NCI-H446 (cell line): ENCODE results near the gene IQSEC3.

Source experiments
- DNase-seq, 2 experiments: peaks; one replicate each; lab custom pipeline; 2025; lab: John Stamatoyannopoulos, UW

The IQSEC3 gene

DNA sequence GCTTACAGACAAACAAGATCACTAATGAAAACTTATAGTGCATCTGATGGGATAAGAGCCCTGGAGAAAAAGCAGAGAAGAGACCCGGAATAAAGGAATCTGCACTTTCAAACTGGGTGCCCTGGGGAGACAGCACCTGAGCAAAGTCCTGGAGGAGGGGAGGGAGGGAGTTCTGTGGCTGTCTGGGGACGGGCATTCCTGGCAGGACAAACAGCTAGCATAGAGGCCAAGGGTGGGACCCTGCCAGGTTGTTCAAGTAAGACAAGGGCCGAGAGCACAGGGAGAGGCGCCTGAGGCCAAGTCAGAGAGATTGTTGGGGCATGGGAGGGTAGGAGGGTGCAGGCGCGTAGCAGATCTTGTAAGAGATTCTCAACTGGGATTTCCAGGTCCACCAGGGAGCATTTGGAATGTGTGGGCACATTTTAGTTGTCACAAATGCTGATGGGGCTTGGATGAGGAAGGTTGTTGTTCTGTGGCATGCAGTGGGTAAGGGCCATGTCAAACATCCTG lies 14.2 kb downstream of the IQSEC3 start:
- DNase-seq = no peak

DNA sequence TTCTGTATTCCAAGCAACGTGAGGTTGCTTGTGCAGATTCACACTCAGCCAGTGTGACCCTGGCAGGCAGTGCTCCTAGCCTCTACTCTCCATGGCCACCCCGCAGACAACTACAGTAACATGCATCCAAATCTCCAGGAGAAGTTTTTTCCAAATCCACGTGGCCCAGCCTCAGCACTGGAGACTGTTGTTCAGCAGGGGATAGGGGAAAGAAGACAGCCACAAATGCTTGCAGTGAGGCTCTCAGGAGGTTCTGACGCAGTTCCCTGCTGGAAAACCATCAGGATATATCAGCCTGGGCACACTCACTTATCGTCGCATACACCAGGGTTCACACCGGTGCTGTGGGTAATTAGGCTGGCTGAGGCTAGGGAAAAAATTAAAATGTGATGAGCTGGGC lies 16.2 kb downstream of the IQSEC3 start:
- DNase-seq = no peak

DNA sequence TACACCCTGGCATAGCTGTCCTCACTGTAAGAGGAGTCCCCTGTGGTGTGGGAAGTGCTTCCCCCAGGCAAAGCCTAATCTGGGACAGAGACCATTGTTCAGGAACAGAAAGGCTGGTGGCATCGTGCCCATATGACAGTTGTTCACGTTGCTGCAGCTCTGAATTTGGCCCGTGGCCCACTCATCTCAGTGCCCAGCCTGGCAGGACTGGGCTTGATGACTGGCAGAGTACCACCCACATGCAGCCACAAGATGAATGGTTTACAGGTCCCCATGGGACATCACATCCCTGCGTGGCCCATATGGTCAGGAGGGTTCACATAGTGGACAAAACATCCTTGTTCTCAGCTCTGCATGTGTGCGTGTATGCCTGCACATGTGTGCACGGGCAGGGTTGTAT lies 17.5 kb downstream of the IQSEC3 start:
- DNase-seq = peak; percentile 96 to 99

DNA sequence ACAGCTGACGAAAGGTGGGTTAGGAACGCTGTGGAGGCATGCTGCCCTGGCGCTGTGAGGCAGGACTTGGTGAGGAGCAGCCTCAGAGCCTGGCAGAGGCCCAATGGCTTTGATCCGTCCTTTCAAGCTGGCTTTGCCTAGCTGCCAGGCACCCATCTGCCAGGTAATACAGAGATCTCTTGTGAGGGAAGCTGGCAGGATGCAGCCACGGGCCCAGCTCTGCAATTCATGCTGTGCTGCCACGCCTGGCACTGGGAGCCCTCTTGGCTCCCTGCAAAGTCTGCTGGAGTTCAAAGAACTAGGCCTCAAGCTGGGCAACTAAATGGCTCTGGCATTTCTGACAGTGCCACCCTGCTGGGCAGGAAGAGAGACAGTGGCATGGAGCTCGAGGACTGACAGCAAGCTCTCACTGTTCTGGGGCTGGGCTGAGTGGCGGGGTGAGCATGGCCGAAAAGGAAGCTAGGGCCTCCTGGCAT lies 18.7 kb downstream of the IQSEC3 start:
- peak; percentile 95 to 98 for DNase-seq

DNA sequence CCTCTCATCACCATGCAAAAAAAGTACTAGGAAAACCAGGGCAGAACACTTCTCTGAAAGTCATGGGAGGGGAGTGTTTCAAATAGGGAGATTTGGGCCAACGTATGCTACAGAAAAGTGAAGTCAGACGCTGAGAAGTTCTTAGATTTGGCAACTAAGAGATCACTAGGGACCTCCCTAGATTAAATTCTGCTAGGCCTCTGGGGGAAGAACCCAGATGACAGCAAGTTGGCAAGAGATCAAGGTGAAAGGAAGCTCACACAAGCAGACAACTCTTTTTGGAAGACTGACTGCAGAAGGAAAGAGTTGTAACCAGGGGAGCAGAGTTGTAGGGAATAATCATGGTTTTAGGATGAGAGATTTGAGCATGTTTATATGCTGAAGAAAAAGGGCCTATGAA lies 20.7 kb downstream of the IQSEC3 start:
- DNase-seq = peak; percentile 31 to 76

DNA sequence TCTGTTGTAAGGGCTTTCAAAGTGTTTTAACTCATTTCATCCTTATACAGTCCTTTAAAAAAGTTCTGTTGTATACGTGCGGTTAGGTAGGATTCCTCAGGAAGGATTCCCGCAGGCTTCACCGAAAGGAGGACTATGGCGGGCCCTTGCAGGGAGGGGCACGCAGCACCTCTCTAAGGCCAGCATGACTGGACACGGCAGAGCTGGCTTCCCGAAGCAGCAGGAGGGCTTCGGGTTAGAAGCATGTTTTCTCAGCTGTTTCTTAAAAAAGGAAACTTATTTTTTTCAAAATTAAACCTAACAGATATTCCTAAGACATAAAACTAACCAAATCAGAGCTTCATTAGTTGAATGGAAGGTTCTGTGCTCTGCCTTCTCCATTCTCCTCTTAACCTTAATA lies 21.3 kb downstream of the IQSEC3 start:
- no peak for DNase-seq

DNA sequence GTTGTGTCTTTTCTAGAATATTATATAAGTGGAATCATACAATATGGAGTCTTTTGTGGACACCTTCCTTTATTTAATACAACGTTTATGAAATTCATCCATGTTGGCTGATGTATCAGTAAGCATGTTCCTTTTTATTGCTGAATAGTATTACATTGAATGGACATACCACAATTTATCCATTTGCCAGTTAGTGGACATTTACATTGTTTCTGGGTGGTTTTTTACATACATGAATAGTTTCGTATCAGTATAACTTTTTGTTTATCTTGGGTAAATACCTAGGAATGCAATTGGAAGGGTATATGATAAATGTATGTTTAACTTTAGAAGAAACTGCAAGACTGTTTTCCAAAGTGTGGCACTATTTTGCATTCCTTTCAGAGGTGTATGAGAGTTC lies 23.1 kb downstream of the IQSEC3 start:
- no peak for DNase-seq

DNA sequence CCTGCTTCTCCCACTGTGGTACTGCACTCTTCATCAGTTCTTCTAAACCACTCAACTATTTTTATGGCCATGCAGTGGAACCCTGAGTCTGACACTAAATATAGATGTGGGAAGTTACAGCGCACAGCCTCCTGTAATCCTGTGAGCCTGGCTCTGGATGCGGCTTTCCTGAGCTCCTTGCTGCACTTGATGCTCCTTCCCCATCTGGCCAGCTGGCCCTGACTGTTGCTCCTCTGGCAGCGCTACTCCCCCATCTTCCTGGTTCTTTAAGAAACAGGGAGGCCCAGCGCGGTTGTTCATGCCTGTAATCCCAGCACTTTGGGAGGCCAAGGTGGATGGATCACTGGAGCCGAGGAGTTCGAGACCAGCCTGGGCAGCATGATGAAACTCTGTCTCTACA lies 24.6 kb downstream of the IQSEC3 start:
- DNase-seq = no peak

DNA sequence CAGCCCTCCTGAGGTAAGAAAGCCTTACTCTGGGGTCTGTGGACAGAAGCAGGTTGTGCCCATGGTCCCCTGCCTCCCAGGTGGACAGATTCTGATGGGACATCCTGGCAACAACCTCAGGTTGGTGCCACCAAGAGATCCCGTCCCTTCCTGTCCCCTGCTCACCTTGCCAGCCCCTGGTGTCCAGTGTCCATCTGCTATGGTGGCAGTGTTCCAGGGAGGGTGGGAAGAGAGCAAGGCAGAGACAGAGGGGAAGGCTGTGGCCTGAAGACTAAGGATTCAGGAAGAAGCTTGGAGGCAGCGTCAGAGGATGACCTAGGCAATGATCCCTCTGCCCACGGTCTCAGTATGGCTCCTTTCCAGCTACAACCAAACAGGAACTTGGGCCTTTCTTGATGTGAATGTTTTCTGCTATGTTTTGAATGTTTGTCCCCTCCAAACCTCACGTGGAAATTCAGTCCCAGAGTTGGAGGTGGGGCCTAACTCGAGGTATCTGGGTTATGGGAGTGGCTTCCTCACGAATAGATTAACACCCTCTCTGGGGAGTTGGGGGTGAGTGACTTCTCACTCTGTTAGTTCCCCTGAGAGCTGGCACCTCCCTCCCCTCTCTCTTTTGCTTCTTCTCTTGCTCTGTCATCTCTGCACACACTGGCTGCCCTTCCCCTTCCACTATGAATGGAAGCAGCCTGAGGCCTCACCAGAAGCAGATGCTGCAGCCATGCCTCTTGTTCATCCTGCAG lies 26.9 kb downstream of the IQSEC3 start:
- no peak for DNase-seq

DNA sequence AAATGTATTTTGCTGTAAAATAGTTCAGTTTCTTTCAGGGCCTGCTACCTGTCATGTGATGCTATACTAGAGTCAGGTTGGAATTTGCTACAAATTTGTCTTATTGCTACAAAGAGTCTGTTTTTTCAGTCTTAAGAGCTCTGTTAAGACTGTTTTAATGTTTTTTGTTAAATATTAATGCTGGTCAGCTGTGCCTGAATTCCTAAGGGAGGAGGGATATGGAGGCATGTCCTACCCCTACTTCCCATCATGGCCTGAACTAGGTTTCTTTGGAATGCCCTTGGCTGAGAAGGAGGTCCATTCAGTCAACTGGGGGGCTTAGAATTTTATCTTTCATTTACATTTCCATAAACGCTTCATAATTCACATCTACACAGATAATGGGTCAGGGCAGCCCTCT lies 30.0 kb downstream of the IQSEC3 start:
- no peak for DNase-seq

DNA sequence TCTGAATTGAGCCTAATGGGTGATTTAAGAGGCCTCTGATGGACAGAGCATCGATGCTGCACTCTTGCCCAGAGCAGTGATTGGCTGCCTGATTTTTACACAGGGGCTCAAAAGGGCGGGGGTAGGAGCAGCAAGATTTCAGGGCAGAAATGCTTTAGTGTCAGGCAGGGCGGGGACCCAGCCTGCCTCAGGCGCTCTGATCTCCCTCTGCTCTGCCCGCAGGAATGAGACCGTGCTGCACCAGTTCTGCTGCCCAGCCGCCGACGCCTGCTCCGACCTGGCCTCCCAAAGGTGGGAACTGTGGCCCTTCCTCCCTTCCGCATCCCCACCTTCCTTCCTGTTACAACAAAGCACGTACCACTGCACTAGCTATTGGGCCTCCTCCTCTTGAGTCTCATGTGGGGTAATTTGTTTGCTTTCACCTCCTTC lies 32.4 kb downstream of the IQSEC3 start:
- no peak for DNase-seq

DNA sequence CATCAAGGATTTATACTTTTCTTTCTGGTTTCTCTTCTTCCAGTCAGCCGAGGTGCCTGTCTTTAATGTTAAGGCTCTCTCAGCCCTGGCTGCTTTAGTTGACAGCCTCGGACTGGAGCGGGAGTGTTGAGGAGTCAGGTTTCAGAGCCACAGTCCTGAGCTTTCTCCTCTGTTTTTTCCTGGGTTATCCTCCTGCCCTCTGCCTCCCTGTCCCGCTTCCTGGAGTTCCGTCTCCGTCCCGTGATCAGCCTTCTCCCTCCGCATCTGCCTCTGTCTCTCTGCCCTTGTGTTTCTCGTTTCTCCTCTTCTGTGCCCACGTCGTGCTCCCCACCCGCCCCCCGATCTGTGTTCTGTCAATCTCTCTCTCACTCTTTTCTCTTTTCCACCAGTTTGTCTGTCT lies 33.0 kb downstream of the IQSEC3 start:
- DNase-seq = no peak

DNA sequence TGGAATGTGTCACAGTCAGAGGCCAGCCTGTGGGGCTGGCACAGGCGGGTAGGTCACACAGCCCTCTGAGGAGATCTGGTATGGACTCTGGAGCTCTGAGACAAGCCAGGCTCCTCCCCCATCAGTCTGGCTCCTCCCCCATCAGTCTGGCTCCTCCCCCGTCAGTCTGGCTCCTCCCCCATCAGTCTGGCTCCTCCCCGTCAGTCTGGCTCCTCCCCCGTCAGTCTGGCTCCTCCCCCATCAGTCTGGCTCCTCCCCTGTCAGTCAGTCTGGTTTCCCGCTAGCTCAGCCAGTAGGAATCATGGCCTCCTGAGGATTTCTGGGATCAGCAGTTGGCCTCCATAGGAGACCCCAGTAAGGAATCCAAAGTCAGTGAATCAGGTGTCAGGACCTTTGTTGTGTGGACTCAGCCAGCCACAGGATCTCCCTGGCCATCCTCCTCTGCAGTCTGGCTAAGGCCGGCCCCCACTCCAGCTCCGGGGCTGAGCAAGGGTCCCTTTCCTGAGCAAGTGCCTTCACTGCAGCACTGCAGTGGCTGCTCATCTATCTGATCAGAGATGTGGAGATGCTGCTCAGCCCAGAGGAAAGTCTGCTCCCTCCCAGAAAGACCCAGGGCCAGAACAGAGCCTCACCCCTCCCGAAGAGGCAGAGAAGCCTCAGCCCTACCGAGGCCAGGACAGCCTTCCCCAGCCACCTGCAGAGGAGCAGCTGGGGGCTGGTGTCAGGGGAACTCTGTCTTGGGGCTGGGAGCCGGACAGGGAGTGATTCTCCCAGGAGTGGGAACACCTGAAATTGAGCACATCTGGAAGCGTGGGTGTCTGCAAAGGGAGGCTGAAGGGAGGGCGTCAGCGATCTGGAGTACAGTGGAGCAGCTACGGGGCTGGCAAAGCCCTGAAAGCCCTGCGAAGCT lies 35.7 kb downstream of the IQSEC3 start:
- no peak for DNase-seq

DNA sequence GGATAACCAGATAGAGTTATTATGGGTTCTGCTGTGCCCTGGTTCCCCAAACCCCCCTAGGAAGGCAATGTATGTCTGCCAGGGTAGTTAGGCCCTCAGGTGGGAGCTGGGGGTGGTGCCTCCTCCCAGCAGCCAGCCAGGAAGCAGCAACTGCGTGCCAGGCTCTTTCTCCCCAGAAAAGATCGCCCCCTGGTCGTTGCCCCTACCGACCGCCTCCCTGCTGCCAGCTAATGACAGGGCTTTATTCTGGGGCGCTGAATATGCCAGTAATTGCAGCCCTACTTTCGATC lies 36.3 kb downstream of the IQSEC3 start:
- no peak for DNase-seq

DNA sequence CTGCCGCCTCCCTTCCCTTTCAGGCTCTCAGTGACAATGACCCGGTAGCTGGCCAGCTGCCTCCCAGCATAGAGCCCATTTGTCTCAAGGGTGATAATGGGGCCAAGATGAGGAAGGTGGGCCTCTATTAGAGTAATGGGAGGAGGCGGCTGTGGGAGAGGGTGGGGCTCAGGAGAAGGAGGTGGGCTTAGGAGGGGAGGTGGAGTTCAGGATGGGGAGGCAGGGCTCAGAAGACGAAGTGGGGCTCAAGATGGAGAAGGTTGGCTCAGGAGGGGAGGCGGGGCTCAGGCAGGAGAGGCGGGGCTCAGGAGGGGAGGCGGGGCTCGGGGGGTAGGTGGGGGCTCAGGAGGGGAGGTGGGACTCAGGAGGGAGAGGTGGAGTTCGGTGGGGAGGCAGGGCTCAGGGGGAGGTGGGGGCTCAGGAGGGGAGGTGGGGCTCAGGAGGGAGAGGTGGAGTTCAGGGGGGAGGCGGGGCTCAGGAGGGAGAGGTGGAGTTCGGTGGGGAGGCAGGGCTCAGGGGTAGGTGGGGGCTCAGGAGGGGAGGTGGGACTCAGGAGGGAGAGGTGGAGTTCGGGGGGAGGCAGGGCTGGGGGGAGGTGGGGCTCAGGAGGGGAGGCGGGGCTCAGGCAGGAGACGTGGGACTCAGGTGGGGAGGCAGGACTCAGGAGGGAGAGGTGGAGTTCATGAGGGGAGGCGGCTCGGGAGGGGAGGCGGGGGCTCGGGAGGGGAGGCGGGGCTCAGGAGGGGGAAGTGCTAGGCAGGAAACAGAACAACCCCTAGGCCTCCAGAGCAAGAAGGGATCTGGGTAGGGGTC lies 36.8 kb downstream of the IQSEC3 start:
- no peak for DNase-seq

DNA sequence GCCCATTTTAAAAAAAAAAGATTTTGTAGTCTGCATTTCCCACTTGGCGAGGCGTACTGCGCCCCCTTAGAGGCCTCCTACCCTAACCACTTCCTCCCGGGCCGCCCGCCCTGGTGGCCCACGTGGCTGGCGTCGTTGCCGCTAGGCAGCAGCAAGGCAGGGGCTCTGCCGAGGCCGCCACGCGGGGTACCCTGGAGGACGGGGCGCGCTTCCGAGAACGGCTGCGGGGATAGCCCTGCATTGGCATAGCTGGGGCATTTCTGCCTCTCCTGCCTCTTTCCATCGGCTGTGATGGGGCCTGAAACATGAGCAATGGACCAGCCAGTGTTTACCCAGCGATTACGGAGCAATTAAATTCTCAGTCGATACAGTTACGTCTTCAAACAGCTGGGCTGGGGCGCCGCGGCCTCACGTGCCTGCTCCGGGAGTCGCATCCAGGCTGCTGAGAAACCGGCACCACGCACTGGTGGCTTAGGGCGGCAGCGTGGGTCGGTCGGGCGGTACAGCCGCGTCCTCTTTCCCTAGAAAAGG lies 38.0 kb downstream of the IQSEC3 start:
- DNase-seq = no peak

DNA sequence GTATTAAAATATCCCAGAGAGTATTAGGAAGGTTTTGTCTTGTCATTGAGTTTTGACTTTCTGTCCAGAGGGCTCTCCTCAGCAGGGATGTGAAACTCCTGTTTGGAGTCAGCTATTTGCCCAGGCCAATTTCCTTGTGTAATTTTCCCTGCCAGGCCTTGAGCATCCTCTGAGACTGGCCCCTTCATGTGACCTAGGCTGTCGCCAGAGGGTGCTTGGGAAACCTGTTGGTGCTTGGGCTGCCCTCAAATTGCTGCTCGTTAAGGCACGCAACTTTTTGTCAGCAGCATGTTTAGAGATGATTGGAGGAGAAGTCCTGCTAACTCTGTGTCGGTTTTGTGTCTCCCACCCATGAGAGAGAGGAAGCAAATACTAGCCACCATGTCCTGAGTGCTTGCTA lies 39.1 kb downstream of the IQSEC3 start:
- DNase-seq = no peak

DNA sequence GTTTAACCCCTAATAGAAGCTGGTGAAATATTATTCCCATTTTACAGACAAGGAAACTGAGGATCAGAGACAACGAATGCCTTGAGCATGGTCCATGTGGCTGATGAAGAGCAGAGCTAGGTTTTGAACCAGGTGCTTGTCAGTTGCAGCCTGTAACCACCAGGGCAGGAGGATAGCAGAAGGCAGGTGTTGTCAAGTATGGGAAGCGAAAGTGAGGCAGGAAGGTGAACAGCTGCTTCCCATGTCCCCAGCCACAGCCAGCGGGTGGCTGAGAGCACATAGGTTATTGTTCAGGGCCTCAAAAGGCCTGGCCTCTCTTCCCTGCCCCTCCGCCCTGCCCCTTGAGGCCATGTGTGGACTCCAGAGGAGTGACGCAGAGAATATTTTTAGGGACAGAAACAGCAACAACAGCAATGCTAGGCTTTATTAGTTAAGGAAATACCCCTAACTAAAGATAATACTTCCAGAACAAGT lies 39.6 kb downstream of the IQSEC3 start:
- no peak for DNase-seq

DNA sequence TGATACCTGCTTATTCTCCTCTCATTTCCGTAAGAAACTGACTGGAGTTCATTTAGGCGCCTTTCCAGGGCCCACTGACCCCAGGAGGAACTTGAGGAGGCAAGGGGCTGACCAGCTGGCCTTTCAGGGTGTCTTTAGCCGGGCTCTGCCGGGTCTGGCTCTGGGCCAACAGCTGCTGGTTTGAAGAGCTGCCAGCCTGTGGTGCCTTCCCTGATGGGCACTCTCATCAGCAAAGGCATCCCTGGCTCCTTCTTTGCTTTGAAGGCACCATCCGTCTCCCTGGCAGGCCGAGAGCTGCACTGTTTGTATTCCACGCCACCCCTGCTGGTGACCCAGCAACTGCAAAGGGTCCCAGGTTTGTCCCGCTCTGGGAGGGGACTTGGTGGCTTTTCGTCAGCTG lies 42.0 kb downstream of the IQSEC3 start:
- peak in 1 of 2 experiments; percentile 49 for DNase-seq

DNA sequence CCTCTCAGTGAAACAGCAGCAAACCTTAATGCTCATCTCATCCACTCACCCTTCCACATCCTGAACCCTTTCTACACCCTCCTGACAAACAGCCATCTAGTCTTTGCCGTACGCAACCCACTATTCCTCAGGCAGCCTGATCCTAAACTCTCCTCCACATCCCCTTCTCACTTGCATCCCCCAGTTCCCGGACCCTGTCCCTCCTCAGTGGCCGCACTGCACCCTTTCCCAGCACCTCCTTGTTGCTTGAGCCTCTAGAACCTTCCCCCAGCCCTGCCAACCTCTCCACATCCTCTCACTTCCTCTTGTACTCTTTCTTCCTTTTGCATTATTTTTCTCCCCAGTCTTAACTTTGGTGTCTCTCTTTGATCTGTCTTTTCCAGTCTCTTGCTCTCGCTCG lies 42.9 kb downstream of the IQSEC3 start:
- no peak for DNase-seq

DNA sequence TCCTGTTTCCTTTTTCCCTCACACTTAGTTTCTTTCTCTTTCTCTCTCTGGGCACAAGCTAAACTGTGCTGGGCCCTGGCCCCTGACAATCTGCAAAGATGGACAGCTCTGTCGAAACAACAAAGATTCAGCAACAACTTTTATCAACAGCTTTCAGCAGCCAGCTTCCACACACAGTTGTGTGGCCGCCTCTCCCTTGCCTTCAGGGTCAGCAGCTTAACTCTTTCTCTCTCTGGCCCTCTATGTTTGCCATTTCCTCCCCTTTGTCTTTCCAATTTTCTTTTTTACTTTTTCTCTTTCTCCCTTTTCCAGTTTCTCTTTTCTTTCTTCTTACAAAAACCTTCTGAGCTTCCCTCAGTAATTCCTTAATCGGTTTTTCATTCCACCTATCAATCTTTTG lies 43.3 kb downstream of the IQSEC3 start:
- no peak for DNase-seq
